MM.1S (cell line): ENCODE results near the gene PLXNA4.

Experiments used
- CTCF ChIP-seq: fragments of 300-600 bp; sonication (generic); IDR thresholded peaks from 2 replicates; pipeline ENCODE4 v1.5.1; 2016; ENCODE audit warnings: antibody characterized with exemption, low read length, mixed read lengths
- EZH2 ChIP-seq: fragments of 300-600 bp; sonication (generic); optimal IDR thresholded peaks from 2 replicates; pipeline ENCODE3; 2017; ENCODE audit warnings: low read depth, mild to moderate bottlenecking, antibody characterized with exemption, low read length, mixed read lengths

- TF ChIP-seq CTCF (no peak), EZH2 (no peak)
These were observed 31.3 kb downstream of the PLXNA4 start for GRCh38 chr7:132544999-132545398.
